ENCODE measurements around the gene MDFIC. TPM values are rescaled to one million over a fixed set of nuclear protein-coding genes. Genes with fewer than 3 reads are reported as not detected.

The MDFIC gene
- total RNA-seq, 6 donors from 2014 or later, result 13.8 to 63.9 (median 31.8) TPM

- Histone ChIP-seq H3K4me3 (no peak overlapping the region), H3K36me3 (no peaks in the 10 kb centered on the region), H3K9me3 (no peaks in the 10 kb centered on the region), H3K27ac (no peak overlapping the region), H3K27me3 (no peaks in the 10 kb centered on the region), H3K4me1 (no peaks in the 10 kb centered on the region)
- DNase-seq (no peak), ATAC-seq (ENCODE audit: low FRiP score in 2 of 2) (no peak)
- no peak for TF ChIP-seq POLR2AphosphoS5 (IDR thresholded peaks at IDR 0.05)
- 86 to 100% methylated on average over 2 of the region's 2 CpGs for WGBS, 2 donors
Observed at GRCh38 chr7:115037128-115037802, 115.4 kb downstream of the MDFIC start.

- no peak overlapping the region for H3K4me3 ChIP-seq
- DNase-seq, result no peak
- 83 to 86% methylated on average over 4 of the region's 4 CpGs for WGBS, 2 donors
- H3K9me3 ChIP-seq, result no peaks in the 10 kb centered on the region
- H3K36me3 ChIP-seq, result no peaks in the 10 kb centered on the region
- ATAC-seq (ENCODE audit: low FRiP score in 2 of 2), result no peak
- no peaks in the 10 kb centered on the region for H3K4me1 ChIP-seq
- H3K27me3 ChIP-seq, result no peaks in the 10 kb centered on the region
- TF ChIP-seq EP300 (IDR thresholded peaks at IDR 0.05) (no peak), CTCF (IDR thresholded peaks at IDR 0.05) (no peak), POLR2AphosphoS5 (IDR thresholded peaks at IDR 0.05) (no peak), POLR2A (IDR thresholded peaks at IDR 0.05) (no peak)
- H3K27ac ChIP-seq, result no peak overlapping the region
Observed at GRCh38 chr7:115038158-115038557, 116.3 kb downstream of the MDFIC start.

GRCh38 chr7:115040057-115040456 is 118.2 kb downstream of the MDFIC start:
- no peak overlapping the region for H3K4me3 ChIP-seq
- H3K27ac ChIP-seq, result no peak overlapping the region
- no peaks in the 10 kb centered on the region for H3K9me3 ChIP-seq
- peaks cover 0 to 3% (median 0%) of the 10 kb centered on the region in 4 donors for H3K4me1 ChIP-seq
- H3K36me3 ChIP-seq, result no peaks in the 10 kb centered on the region
- TF ChIP-seq POLR2A (IDR thresholded peaks at IDR 0.05) (no peak), CTCF (IDR thresholded peaks at IDR 0.05) (no peak), EP300 (IDR thresholded peaks at IDR 0.05) (no peak), POLR2AphosphoS5 (IDR thresholded peaks at IDR 0.05) (no peak)
- ATAC-seq (ENCODE audit: low FRiP score in 2 of 2) (no peak), DNase-seq (no peak)
- no peaks in the 10 kb centered on the region for H3K27me3 ChIP-seq
- 76 to 83% methylated on average over 8 of the region's 8 CpGs for WGBS, 2 donors

- DNase-seq (no peak), ATAC-seq (ENCODE audit: low FRiP score in 2 of 2) (no peak)
- Histone ChIP-seq H3K4me1 (peaks cover 0 to 3% (median 0%) of the 10 kb centered on the region in 4 donors), H3K36me3 (no peaks in the 10 kb centered on the region), H3K27me3 (no peaks in the 10 kb centered on the region), H3K27ac (no peak overlapping the region), H3K4me3 (no peak overlapping the region), H3K9me3 (no peaks in the 10 kb centered on the region)
- TF ChIP-seq CTCF (IDR thresholded peaks at IDR 0.05), result no peak
- TF ChIP-seq POLR2A (IDR thresholded peaks at IDR 0.05), result no peak
- no peak for TF ChIP-seq EP300 (IDR thresholded peaks at IDR 0.05)
- no peak for TF ChIP-seq POLR2AphosphoS5 (IDR thresholded peaks at IDR 0.05)
Observed at GRCh38 chr7:115040495-115040894, 118.6 kb downstream of the MDFIC start.

- no peak for DNase-seq
- Histone ChIP-seq H3K36me3 (no peaks in the 10 kb centered on the region), H3K27ac (no peak overlapping the region), H3K27me3 (no peaks in the 10 kb centered on the region), H3K4me3 (no peak overlapping the region), H3K9me3 (no peaks in the 10 kb centered on the region), H3K4me1 (peaks cover 0 to 3% (median 0%) of the 10 kb centered on the region in 4 donors)
- no peak for ATAC-seq (ENCODE audit: low FRiP score in 2 of 2)
- WGBS, 2 donors, result 58 to 62% methylated on average over 2 of the region's 2 CpGs
- TF ChIP-seq EP300 (IDR thresholded peaks at IDR 0.05), result no peak
- no peak for TF ChIP-seq POLR2AphosphoS5 (IDR thresholded peaks at IDR 0.05)
- no peak for TF ChIP-seq CTCF (IDR thresholded peaks at IDR 0.05)
- TF ChIP-seq POLR2A (IDR thresholded peaks at IDR 0.05), result no peak
Observed at GRCh38 chr7:115042596-115042995, 120.7 kb downstream of the MDFIC start.

Measured in upper lobe of left lung (tissue), 6 donors.